ENCODE results near the gene MACROH2A1. TPM values are rescaled to one million over a fixed set of nuclear protein-coding genes. Genes with fewer than 3 reads are reported as not detected.

Gene MACROH2A1
- total RNA-seq, 1 donor from 2014 or later = 151 TPM

GRCh38 chr5:135333732-135334515 lies 65.1 kb downstream of the MACROH2A1 start:
- peak in 1 of 2 donors; percentile 13 for DNase-seq (ENCODE audit: low read depth in 2 of 2)

DNA sequence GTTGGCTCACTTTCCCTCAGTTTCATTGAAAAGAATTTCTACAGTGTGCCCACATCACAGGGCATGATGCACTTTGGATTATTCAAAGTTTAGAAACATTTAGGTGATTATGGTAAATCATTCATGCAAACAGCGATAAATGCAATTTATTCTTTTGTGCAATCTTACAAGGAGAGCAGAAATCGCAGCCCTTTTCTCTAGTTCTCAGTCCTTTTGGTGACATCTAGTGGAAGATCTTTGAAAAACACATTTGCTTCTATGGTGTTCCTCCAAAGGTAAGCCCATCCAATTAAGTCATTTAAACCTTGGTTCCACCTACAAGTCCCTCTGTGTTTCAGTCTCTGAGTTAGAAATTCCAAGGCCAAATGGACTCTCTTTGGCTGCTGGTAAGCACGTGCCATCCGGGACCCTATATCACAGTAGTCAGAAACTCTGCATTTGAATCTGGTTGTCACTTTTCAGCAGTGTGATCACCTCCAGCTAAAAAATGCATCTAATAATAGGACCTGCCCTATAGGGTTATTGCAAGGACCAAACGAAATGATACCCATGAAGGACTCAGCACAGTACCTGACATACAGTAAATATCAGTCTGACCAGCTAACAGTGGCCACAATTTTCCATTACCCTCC lies 66.4 kb downstream of the MACROH2A1 start:
- peak; percentile 59 to 75 for DNase-seq (ENCODE audit: low read depth in 2 of 2)

- no peak for DNase-seq (ENCODE audit: low read depth in 2 of 2)
Observed at GRCh38 chr5:135331612-135332011, 67.4 kb downstream of the MACROH2A1 start.

GRCh38 chr5:135330798-135331096 lies 68.3 kb downstream of the MACROH2A1 start:
- no peak for DNase-seq (ENCODE audit: low read depth in 2 of 2)

GRCh38 chr5:135329913-135330797 lies 68.9 kb downstream of the MACROH2A1 start:
- DNase-seq (ENCODE audit: low read depth in 2 of 2) = no peak

- no peak for DNase-seq (ENCODE audit: low read depth in 2 of 2)
Observed at GRCh38 chr5:135329066-135329912, 69.7 kb downstream of the MACROH2A1 start.

DNA sequence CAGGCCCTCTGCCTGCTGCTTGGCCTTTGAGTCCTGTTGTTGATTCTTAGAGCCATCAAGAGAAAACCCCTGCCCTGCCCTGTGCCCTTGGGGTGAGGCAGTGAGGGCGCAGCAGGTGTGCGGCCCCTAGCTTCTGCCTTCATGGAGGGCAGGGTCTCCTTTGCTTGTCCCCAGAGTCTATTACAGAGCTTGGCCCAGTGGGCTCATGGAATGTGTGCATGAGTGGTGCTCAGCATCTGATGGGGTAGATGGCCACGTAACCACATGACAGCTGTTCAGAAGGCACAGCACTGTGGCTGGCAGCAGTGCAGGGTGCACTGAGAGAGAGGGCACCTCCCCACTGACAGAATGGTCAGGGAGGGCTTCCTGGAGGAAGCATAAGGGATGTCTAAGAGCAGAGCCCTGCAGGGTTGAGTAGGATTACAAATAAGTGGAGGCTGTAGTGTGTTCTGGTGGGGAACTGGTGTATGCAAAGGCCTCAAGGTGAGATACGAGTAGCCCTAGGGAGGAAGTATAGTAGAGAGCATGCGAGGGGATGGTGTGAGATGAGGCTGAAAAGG lies 70.8 kb downstream of the MACROH2A1 start:
- DNase-seq (ENCODE audit: low read depth in 2 of 2) = no peak

GRCh38 chr5:135327429-135328127 lies 71.5 kb downstream of the MACROH2A1 start:
- no peak for DNase-seq (ENCODE audit: low read depth in 2 of 2)

DNA sequence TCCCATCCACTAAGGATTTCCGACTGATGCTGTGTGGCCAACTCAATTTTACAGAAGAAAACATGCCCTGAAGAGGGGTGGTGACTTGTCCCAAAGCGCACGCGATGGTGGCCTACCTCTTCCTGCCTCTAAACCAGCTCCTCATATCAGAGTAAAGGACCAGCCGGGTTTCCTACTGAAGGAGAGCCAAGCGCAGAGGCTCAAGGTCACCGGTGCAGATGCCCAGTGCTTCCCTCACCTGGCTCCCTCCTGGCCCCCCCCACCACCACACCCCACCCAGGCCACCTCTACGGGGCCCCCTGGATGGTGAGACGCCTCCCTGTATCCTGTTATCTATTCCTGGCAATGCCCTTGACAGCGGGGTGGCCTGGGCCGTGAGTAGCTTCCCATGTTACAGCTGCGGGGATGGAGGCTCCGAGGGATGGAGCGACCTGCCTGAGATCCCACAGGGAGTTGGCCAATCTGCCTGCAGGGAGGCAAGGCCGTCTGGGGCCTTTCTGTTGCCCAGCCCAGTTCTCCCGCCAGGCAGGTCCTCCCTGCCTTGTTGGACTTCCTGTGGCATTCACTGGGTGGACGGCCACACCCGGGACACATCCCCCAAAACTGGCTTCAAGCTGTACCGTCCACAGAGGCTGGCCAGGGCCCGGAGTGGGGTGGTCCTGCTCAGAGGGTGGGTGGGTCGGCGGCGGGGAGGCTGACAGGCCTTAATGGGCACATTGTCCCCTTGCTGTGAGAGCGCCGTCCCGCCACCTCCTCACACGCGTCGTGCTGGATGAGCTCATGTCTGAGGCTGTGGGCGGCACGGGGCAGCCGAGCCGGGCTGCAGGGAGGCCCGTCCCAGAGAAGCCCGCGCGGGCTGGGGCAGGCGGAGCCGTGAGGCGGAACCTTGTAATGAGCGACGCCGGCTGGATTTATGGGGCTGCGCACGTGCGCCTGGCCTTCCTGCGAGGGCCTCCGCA lies 72.5 kb downstream of the MACROH2A1 start:
- DNase-seq (ENCODE audit: low read depth in 2 of 2) = no peak

DNA sequence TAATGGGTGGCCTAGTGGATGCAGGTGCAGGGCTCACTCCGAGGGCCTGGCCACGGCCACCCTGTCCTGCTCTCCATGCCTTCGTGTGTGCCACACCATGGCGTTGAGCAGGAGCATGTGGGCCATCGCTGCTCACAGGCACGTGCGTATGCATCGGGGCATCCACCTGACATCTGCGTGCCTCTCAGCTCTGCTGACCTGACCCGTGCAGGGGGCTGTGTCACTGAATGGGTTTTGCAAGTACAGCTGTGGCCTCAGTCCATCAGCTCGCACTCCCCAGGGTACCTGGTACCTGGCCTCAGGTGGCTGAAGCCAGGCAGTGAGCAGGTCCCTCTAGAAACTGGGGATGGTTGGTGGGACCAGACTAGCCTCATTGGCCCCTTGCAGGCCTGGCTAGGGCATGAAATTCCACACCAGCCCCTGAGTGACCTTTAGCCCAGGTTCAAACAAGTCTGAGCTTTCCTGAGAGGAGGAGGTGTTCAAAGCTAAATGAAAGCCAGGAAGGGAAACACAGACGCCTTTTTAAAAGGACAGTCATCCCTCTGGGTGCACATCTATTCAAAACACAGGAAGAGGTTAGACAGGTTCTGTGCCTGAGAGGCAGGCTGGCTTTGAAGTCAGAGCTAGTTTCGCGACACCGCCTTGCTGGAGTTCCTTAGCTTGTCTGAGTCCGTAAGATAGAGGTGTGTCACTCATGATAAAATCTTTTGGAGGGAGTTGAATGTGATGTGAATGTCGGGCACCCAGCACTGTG lies 74.0 kb downstream of the MACROH2A1 start:
- no peak for DNase-seq (ENCODE audit: low read depth in 2 of 2)

DNA sequence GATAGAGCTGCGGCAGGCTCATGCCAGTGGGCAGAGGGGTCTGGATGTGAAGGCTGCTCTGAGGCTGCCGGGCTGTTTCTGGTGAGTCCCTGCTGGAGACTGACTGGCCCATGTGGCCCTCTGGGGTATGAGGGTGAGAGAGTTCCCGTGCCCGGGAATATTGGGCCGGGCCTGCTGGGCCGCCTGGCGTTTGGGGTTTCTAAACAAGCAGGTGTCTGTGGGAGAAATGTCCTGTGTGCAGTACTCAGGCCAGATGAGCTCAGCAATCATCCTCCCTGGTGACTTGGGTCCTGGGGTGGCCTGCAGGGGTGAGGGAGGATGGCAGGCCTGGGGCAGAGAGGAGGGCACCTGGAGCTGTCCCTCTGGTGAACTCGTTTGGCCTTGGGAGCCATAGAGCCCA lies 74.9 kb downstream of the MACROH2A1 start:
- DNase-seq (ENCODE audit: low read depth in 2 of 2) = no peak

GRCh38 chr5:135323701-135324132 lies 75.3 kb downstream of the MACROH2A1 start:
- DNase-seq (ENCODE audit: low read depth in 2 of 2) = no peak

GRCh38 chr5:135323227-135323626 lies 75.8 kb downstream of the MACROH2A1 start:
- no peak for DNase-seq (ENCODE audit: low read depth in 2 of 2)

DNA sequence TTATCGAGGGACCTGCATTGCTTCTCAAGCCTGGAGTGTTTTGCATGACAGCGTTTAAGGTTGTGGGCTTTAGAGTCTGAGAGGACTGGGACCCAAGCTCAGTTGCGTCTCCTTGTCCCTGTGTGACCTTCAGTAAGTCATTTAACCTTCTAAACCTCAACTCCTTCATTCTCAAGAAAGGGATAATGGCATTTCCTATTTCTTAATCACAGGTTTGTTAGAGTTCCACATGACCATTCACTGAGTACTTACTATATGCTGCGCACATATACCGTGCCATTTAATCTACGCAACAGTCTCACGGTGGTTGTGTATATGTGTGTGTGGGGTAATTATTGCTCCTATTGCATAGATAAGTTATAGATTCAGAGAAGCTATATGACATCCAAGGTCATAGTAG lies 76.3 kb downstream of the MACROH2A1 start:
- DNase-seq (ENCODE audit: low read depth in 2 of 2) = no peak

DNA sequence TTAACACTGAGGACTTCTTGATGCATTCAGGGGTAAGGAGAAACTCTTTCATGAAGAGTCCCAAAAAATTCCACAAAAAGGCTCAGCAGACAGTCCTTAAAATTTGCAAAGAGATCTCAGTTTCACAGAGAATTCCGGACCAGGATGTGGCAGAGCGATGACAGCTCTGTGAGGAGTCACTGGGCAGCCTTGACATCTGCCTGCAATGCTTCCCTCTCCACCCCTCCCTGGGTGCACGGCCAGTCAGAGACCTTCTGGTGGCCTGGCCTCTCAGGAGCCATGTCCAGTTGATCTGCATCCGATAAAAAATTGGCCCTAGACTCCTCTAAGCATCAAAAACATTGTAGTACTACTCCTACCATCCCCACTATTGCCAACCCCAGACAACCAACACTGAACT lies 76.8 kb downstream of the MACROH2A1 start:
- DNase-seq (ENCODE audit: low read depth in 2 of 2) = no peak

DNA sequence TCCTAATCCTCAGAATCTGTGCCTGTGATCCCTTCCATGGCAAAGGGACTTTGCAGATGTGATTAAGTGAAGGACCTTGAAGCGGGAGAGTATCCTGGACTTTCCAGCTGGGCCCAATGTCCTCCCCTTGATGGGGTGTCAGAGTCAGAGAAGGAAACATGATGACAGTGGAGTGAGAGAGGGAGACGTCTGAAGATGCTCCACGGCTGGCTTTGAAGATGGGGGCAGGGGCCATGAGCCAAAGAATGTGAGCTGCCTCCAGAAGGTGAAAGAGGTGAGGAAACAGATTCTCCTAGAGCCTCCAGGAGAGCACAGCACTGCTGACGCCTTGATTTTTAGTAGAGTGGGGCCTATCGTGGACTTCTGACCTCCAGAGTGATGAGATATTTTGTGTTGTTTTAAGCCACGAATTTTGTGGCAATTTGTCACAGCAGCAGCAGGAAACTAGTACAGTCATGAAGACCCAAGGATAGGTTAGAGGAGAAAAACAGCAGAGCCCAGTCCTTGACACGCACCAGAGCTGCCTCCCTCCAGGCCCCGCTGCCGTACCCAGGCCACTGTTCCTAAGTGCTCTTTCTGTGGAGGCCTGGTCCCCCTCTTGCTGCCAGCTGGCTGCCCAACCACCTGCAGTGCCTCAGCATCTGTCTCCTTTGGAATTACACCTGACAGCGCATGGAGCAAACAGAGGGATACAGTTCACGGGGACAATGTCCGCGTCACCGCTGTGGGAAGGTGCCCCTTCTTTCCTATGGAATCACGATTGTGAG lies 78.1 kb downstream of the MACROH2A1 start:
- DNase-seq (ENCODE audit: low read depth in 2 of 2) = no peak

DNA sequence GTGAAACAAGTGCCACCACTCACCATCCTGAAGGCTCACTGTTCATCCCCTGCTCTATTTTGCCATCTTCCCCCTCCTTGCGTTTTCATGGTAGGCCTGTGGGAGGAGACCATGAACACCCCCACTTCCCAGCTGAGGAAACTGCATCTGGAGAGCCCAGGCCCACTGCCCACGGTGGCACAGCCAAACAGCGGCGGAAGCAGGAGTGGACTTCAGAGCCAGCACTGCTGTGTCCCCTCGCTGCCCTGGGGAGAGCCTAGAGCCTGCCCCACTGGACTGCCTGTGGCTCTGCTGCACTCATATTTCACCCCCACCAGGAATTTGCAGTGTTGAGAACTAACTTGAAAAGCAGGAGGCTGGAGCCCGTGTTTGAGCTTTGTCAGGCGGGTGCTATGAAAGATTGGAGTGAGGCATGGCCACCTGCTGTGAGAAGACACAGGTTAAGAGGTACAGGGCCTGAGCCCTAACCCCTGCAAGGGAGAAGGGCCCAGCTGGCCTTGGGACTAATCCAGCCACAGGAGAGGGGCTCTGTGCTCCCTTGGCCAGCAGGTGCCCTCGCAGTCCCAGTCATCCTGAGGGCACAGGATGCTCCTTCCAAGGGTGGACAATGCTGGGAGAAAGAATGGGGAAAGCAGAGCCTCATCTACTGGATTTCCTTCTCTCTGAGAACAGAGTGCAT lies 79.0 kb downstream of the MACROH2A1 start:
- no peak for DNase-seq (ENCODE audit: low read depth in 2 of 2)

All from lung microvascular endothelial cell (primary cell).